Keratinocyte (primary cell): ENCODE results near the gene PDS5B. TPM values are rescaled to one million over a fixed set of nuclear protein-coding genes. Genes with fewer than 3 reads are reported as not detected.

Experiments used
- DNase-seq: peaks from one replicate; pipeline ENCODE4 v3.0.0-alpha.2; 2011; ENCODE audit warnings: low read depth, missing footprints, low spot score
- FAIRE-seq: peaks from 2 replicates; lab custom pipeline; 2011; peaks lifted over from hg19 to GRCh38; lab: Jason Lieb, UNC
- H2AFZ ChIP-seq: 2 replicates; pipeline ENCODE4 v1.6.0; 2012; ENCODE audit warnings: low read length, control low read depth, inconsistent platforms; ENCODE audit not compliant: control insufficient read depth
- H3K27ac ChIP-seq: 2 replicates; pipeline ENCODE4 v1.5.1; 2011; ENCODE audit warnings: low read length; ENCODE audit not compliant: control insufficient read depth, insufficient read depth
- H3K27me3 ChIP-seq: 3 replicates; pipeline ENCODE4 v1.6.0; 2011; ENCODE audit warnings: low read length; ENCODE audit not compliant: control insufficient read depth, insufficient read depth; ENCODE audit errors: extremely low read depth
- H3K36me3 ChIP-seq, 2 experiments: 2 replicates in 1 of 2; 3 replicates in 1 of 2; pipeline ENCODE4 v1.5.1; 2011; ENCODE audit warnings: low read length in 2 of 2, mild to moderate bottlenecking in 1 of 2; ENCODE audit not compliant: control insufficient read depth in 2 of 2, insufficient read depth in 2 of 2; ENCODE audit errors: extremely low read depth in 1 of 2
- H3K4me1 ChIP-seq: 3 replicates; pipeline ENCODE4 v1.5.1; 2011; ENCODE audit warnings: low read length; ENCODE audit not compliant: control insufficient read depth, insufficient read depth; ENCODE audit errors: extremely low read depth
- H3K4me2 ChIP-seq: 3 replicates; pipeline ENCODE4 v1.6.0; 2011; ENCODE audit warnings: low read depth, low read length; ENCODE audit not compliant: control insufficient read depth, insufficient read depth; ENCODE audit errors: extremely low read depth
- H3K4me3 ChIP-seq, 3 experiments: fragments of 200-600 bp in 1 of 3; sonication (generic) in 1 of 3; 2 replicates in 2 of 3; 3 replicates in 1 of 3; pipeline ENCODE4 v1.5.1; 2011 to 2016; ENCODE audit warnings: low read length in 3 of 3, mild to moderate bottlenecking in 3 of 3, control low read depth in 2 of 3, inconsistent platforms in 1 of 3, low read depth in 1 of 3, mixed read lengths in 1 of 3, mixed run types in 1 of 3, moderate library complexity in 1 of 3; ENCODE audit not compliant: control insufficient read depth in 2 of 3, insufficient read depth in 2 of 3; ENCODE audit errors: extremely low read depth in 1 of 3
- H3K79me2 ChIP-seq: 2 replicates; pipeline ENCODE4 v1.6.0; 2012; ENCODE audit warnings: low read length; ENCODE audit not compliant: control insufficient read depth, insufficient read depth
- H3K9ac ChIP-seq: 3 replicates; pipeline ENCODE4 v1.6.0; 2011; ENCODE audit warnings: low read length; ENCODE audit not compliant: control insufficient read depth, insufficient read depth; ENCODE audit errors: extremely low read depth
- H3K9me1 ChIP-seq: 3 replicates; pipeline ENCODE4 v1.6.0; 2011; ENCODE audit warnings: low read length; ENCODE audit not compliant: control insufficient read depth, insufficient read depth; ENCODE audit errors: extremely low read depth
- H3K9me3 ChIP-seq: 2 replicates; pipeline ENCODE4 v1.5.1; 2012; ENCODE audit warnings: low read depth, low read length; ENCODE audit not compliant: control insufficient read depth
- H4K20me1 ChIP-seq: 3 replicates; pipeline ENCODE4 v1.6.0; 2011; ENCODE audit warnings: low read length; ENCODE audit not compliant: control insufficient read depth, insufficient read depth; ENCODE audit errors: extremely low read depth
- EZH2 ChIP-seq: IDR thresholded peaks from one replicate; pipeline ENCODE4 v1.6.1; 2012; ENCODE audit warnings: inconsistent platforms, mild to moderate bottlenecking, low read length, moderate library complexity
- dilution Hi-C: fragments of 300-500 bp; cut with MboI; formaldehyde crosslinking; loops from one replicate; pipeline ENCODE4 v1.7.0; 2020; ENCODE audit warnings: low sequenced_read_pairs; ENCODE audit not compliant: extremely low pct_ligation_motif_present
- polyA plus RNA-seq, 5 experiments: library from polyadenylated mRNA; depleted of rRNA in 3 of 5; stranded (reverse) in 3 of 5; stranded (forward) in 1 of 5; unstranded in 1 of 5; fragments of >200 nt; gene quantifications; 1 replicate in 1 of 5; 2 replicates in 3 of 5; 3 replicates in 1 of 5; pipeline versions ENCODE4 v1.2.1 to v1.2.3, GENCODE V29; 2011 to 2012; ENCODE audit warnings: missing spikeins in 2 of 5, low read depth in 1 of 5, low replicate concordance in 1 of 5
- TF ChIP-seq, protein P1 (sequence below), 3 experiments: IDR thresholded peaks in 1 of 3; conservative IDR thresholded peaks in 1 of 3; optimal IDR thresholded peaks in 1 of 3; 2 replicates in 2 of 3; 3 replicates in 1 of 3; pipeline versions ENCODE3 to v1.5.1; 2011; ENCODE audit warnings: low read length in 3 of 3, mild to moderate bottlenecking in 3 of 3, moderate library complexity in 2 of 3, control low read depth in 1 of 3, inconsistent platforms in 1 of 3; ENCODE audit not compliant: insufficient read depth in 2 of 3; ENCODE audit errors: extremely low read depth in 1 of 3

The PDS5B gene
- polyA plus RNA-seq, 1 donor (not counting 4 experiments of a cell fraction or from before 2014, with no cell fraction given) = 6.9 TPM

DNA sequence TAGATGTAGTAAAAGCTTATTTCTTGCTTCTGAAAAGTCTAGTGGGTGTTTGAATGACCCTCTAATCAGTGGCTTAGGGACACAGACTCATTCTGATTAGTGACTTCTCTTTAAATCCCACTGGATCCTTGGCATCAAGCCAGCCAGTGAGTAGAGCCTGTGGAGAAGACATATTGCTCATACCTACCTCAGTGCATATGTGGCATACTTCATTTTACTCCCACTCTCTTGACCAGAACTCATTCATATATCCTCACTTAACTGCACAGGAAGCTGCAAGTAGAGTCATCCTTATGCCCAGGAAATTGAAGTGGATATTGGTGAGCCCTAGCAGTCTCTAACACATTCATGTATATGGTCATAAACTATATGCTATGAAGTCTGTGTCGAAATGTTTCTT, 148.3 kb downstream of the PDS5B start:
- no peak overlapping the region for H3K4me3 ChIP-seq
- H3K79me2 ChIP-seq = no peaks in the 10 kb centered on the region
- TF ChIP-seq, protein P1, sequence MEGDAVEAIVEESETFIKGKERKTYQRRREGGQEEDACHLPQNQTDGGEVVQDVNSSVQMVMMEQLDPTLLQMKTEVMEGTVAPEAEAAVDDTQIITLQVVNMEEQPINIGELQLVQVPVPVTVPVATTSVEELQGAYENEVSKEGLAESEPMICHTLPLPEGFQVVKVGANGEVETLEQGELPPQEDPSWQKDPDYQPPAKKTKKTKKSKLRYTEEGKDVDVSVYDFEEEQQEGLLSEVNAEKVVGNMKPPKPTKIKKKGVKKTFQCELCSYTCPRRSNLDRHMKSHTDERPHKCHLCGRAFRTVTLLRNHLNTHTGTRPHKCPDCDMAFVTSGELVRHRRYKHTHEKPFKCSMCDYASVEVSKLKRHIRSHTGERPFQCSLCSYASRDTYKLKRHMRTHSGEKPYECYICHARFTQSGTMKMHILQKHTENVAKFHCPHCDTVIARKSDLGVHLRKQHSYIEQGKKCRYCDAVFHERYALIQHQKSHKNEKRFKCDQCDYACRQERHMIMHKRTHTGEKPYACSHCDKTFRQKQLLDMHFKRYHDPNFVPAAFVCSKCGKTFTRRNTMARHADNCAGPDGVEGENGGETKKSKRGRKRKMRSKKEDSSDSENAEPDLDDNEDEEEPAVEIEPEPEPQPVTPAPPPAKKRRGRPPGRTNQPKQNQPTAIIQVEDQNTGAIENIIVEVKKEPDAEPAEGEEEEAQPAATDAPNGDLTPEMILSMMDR (optimal IDR thresholded peaks at IDR 0.05 in 1 of 3, IDR thresholded peaks at IDR 0.05 in 1 of 3, conservative IDR thresholded peaks at IDR 0.05 in 1 of 3; ENCODE audit: extremely low read depth in 1 of 3, insufficient read depth in 2 of 3, low read length in 3 of 3) = no peak
- TF ChIP-seq EZH2 = no peak
- no peaks in the 10 kb centered on the region for H3K27me3 ChIP-seq
- H3K36me3 ChIP-seq = no peaks in the 10 kb centered on the region
- dilution Hi-C loops = no loop called here
- H3K9ac ChIP-seq = no peak overlapping the region
- DNase-seq (peak; percentile 50), FAIRE-seq (peak; percentile 95)
- no peak overlapping the region for H2AFZ ChIP-seq
- peak overlapping the region; percentile 80 for H3K27ac ChIP-seq
- H4K20me1 ChIP-seq = no peaks in the 10 kb centered on the region
- no peaks in the 10 kb centered on the region for H3K9me1 ChIP-seq
- H3K4me1 ChIP-seq = peaks cover 24% of the 10 kb centered on the region
- peak overlapping the region; percentile 14 for H3K4me2 ChIP-seq
- H3K9me3 ChIP-seq = no peaks in the 10 kb centered on the region

DNA sequence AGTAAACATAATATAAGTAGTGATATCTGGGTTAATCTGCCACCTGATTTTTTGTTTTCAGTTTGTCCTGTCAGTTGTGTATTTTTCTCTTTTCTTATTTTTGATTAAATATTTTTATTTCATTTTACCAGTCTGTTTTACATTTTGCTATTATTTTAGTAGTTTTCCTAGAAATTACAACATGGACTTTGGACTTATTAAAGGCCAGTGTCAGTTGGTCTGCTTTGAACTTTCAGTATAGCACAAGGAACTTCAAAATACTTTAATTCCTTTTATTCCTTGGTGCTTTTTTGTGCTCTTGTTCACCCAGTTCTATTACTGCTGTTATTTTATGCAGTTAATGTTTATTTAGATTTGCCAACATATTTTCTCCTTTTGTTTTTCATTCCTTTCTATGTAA, 149.6 kb downstream of the PDS5B start:
- no peak overlapping the region for H3K4me2 ChIP-seq

More for the DNA sequence above, 149.6 kb downstream of the PDS5B start:
- TF ChIP-seq, protein P1 (optimal IDR thresholded peaks at IDR 0.05 in 1 of 3, IDR thresholded peaks at IDR 0.05 in 1 of 3, conservative IDR thresholded peaks at IDR 0.05 in 1 of 3; ENCODE audit: extremely low read depth in 1 of 3, insufficient read depth in 2 of 3, low read length in 3 of 3) = no peak
- TF ChIP-seq EZH2 = no peak
- Histone ChIP-seq H3K27me3 (no peaks in the 10 kb centered on the region), H4K20me1 (no peaks in the 10 kb centered on the region), H3K4me1 (peaks cover 24% of the 10 kb centered on the region), H3K36me3 (no peaks in the 10 kb centered on the region), H3K9me1 (no peaks in the 10 kb centered on the region), H2AFZ (no peak overlapping the region), H3K27ac (no peak overlapping the region), H3K4me3 (no peak overlapping the region), H3K9me3 (no peaks in the 10 kb centered on the region), H3K9ac (no peak overlapping the region), H3K79me2 (no peaks in the 10 kb centered on the region)
- FAIRE-seq = no peak
- dilution Hi-C loops = no loop called here
- DNase-seq = no peak
